ENCODE measurements around the gene INPP5E. TPM values are rescaled to one million over a fixed set of nuclear protein-coding genes. Genes with fewer than 3 reads are reported as not detected.

The INPP5E gene
- total and polyA plus RNA-seq, 2 experiments from 2014 or later: 5.8 to 13.4 TPM

GRCh38 chr9:136465500-136466154, 26.0 kb upstream of the INPP5E start:
- Histone ChIP-seq H3K4me2 (no peak overlapping the region), H4K20me1 (replicated peaks; ENCODE audit: insufficient read depth) (peaks cover 39% of the 10 kb centered on the region), H3F3A (replicated peaks; ENCODE audit: low read depth) (peaks cover 10% of the 10 kb centered on the region; the same call in 1 of the 2 replicates), H3K9me2 (ENCODE audit: insufficient read depth) (no peaks in the 10 kb centered on the region), H3K4me3 (no peak overlapping the region), H3K27me3 (ENCODE audit: insufficient read depth) (no peaks in the 10 kb centered on the region), H2AFZ (no peak overlapping the region), H3K36me3 (ENCODE audit: insufficient read depth) (peaks cover 58% of the 10 kb centered on the region), H3K4me1 (ENCODE audit: insufficient read depth) (no peaks in the 10 kb centered on the region), H3K79me2 (replicated peaks; ENCODE audit: insufficient read depth) (peaks cover 45% of the 10 kb centered on the region), H3K27ac (ENCODE audit: low read depth) (no peak overlapping the region)
- Mint-ChIP-seq H3K4me3 (no peak overlapping the region), H3K9me3 (no peaks in the 10 kb centered on the region), H3K36me3 (ENCODE audit: low read depth) (peaks cover 80% of the 10 kb centered on the region), H3K27ac (no peak overlapping the region), H3K4me1 (no peaks in the 10 kb centered on the region), H3K27me3 (ENCODE audit: insufficient read depth, low read depth, poor library complexity) (peaks cover 13% of the 10 kb centered on the region)
- TF ChIP-seq ETS1 (IDR thresholded peaks at IDR 0.05) (no peak), ZNF331 (CRISPR knock-in tag; IDR thresholded peaks at IDR 0.05; ENCODE audit: low read depth) (no peak), STAT1 (IDR thresholded peaks at IDR 0.05; ENCODE audit: unreplicated experiment) (no peak)
- no peak for DNase-seq (ENCODE audit: low spot score)
- ATAC-seq: no peak

GRCh38 chr9:136464241-136464640, 24.6 kb upstream of the INPP5E start:
- H3K9me3 Mint-ChIP-seq: no peaks in the 10 kb centered on the region
- DNase-seq (ENCODE audit: low spot score) (no peak), ATAC-seq (no peak)
- peaks cover 78% of the 10 kb centered on the region for H3K36me3 Mint-ChIP-seq (ENCODE audit: low read depth)
- H2AFZ ChIP-seq: no peak overlapping the region
- H3K4me3 ChIP-seq: no peak overlapping the region
- no peaks in the 10 kb centered on the region for H3K27me3 ChIP-seq (ENCODE audit: insufficient read depth)
- no peak overlapping the region for H3K27ac Mint-ChIP-seq
- H3K27me3 Mint-ChIP-seq (ENCODE audit: insufficient read depth, low read depth, poor library complexity): peaks cover 9% of the 10 kb centered on the region
- no peaks in the 10 kb centered on the region for H3K4me1 Mint-ChIP-seq
- no peak overlapping the region for H3K27ac ChIP-seq (ENCODE audit: low read depth)
- peaks cover 32% of the 10 kb centered on the region for H4K20me1 ChIP-seq (replicated peaks; ENCODE audit: insufficient read depth)
- no peaks in the 10 kb centered on the region for H3K4me1 ChIP-seq (ENCODE audit: insufficient read depth)
- no peak overlapping the region for H3K4me3 Mint-ChIP-seq
- no peak overlapping the region for H3K4me2 ChIP-seq
- H3F3A ChIP-seq (replicated peaks; ENCODE audit: low read depth): peaks cover 10% of the 10 kb centered on the region; the same call in 1 of the 2 replicates
- H3K9me2 ChIP-seq (ENCODE audit: insufficient read depth): no peaks in the 10 kb centered on the region
- peaks cover 31% of the 10 kb centered on the region for H3K79me2 ChIP-seq (replicated peaks; ENCODE audit: insufficient read depth)
- peaks cover 69% of the 10 kb centered on the region for H3K36me3 ChIP-seq (ENCODE audit: insufficient read depth)
- TF ChIP-seq STAT1 (IDR thresholded peaks at IDR 0.05; ENCODE audit: unreplicated experiment) (no peak), ETS1 (IDR thresholded peaks at IDR 0.05) (no peak), EZH2phosphoT487 (IDR thresholded peaks at IDR 0.05; ENCODE audit: unreplicated experiment) (no peak), CTCF (conservative IDR thresholded peaks at IDR 0.05; ENCODE audit: low read depth in 2 of 2) (no peak), EZH2 (IDR thresholded peaks at IDR 0.05; ENCODE audit: low read depth, unreplicated experiment) (no peak), ZNF114 (CRISPR knock-in tag; IDR thresholded peaks at IDR 0.05) (no peak), ZNF331 (CRISPR knock-in tag; IDR thresholded peaks at IDR 0.05; ENCODE audit: low read depth) (no peak), JUNB (IDR thresholded peaks at IDR 0.05; ENCODE audit: unreplicated experiment) (no peak), POLR2AphosphoS5 (IDR thresholded peaks at IDR 0.05; ENCODE audit: low read depth) (no peak), REST (IDR thresholded peaks at IDR 0.05; ENCODE audit: unreplicated experiment) (no peak)
